ENCODE measurements around the gene STARD5.

Gene STARD5

DNA sequence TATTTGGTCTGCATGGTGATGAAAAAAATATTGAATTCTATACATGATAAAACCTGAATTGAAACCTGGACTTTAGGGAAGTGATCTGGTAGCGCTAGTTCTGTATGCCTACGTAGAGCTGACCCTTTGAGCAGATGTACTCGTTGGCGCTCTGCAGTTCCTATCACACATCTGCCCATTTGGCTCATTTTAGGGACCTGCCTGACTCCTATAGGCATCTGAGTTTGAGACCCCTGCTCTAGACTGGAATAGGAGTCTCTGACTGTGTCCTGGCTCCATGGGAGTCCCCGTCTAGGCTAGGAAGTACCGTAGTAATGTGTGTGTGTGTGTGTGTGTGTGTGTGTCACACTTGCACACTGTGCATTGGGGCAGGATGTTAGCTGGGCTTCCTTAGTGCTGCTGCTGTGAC is 21.2 kb downstream of the STARD5 start:
- TF ChIP-seq, protein P1, sequence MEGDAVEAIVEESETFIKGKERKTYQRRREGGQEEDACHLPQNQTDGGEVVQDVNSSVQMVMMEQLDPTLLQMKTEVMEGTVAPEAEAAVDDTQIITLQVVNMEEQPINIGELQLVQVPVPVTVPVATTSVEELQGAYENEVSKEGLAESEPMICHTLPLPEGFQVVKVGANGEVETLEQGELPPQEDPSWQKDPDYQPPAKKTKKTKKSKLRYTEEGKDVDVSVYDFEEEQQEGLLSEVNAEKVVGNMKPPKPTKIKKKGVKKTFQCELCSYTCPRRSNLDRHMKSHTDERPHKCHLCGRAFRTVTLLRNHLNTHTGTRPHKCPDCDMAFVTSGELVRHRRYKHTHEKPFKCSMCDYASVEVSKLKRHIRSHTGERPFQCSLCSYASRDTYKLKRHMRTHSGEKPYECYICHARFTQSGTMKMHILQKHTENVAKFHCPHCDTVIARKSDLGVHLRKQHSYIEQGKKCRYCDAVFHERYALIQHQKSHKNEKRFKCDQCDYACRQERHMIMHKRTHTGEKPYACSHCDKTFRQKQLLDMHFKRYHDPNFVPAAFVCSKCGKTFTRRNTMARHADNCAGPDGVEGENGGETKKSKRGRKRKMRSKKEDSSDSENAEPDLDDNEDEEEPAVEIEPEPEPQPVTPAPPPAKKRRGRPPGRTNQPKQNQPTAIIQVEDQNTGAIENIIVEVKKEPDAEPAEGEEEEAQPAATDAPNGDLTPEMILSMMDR (conservative IDR thresholded peaks at IDR 0.05): no peak
- peak overlapping the region; percentile 82; the same call in 1 of the 2 replicates for H3K27ac ChIP-seq

DNA sequence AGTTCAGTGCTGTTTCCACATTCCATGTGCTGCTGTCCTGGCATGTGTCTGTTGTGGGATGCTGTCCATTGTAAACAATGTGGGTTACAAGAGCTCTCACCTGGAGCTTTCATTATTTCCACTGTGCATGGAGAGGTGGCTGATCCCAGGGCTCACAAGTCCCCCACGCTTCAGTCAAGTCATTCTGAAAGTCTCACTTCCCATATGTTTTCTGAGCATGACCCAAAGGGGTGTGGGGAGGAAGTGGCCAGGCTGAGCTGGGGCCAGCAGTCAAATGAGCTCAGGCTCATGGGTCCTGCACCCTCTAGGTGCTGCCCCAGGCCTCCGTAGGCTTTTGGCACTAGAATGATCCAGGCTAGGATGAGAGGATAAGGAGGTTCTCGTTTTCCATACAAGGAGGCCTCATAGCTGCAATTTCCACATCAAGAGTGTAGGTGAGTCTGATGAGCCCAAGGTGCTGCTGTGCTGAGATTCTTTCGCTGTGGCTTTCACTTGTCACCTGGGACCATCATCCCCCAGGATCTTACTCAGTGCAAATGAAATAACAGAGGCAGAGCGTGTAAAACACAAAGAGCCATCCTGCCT is 22.0 kb downstream of the STARD5 start:
- H3K27ac ChIP-seq: no peak overlapping the region; the same call in 1 of the 2 replicates
- TF ChIP-seq, protein P1 (conservative IDR thresholded peaks at IDR 0.05): no peak

DNA sequence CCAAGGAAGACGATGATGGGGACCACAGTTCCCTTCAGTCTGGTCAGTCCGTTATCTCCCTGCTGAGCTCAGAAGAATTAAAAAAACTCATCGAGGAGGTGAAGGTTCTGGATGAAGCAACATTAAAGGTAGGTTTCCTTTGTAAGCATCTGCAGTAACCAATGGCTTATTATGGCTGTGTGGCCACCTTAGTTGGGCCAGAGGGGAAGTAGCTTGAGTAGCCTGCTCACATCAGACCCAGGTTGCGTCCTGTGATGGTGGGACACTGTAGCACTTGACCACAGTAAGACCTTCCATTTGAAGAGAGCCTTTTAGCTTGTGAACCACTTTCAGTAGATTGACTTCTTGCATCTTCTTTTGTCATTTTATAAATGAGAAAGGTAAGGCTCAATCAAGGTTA is 22.6 kb downstream of the STARD5 start:
- TF ChIP-seq, protein P1 (conservative IDR thresholded peaks at IDR 0.05): no peak
- no peak overlapping the region for H3K27ac ChIP-seq

DNA sequence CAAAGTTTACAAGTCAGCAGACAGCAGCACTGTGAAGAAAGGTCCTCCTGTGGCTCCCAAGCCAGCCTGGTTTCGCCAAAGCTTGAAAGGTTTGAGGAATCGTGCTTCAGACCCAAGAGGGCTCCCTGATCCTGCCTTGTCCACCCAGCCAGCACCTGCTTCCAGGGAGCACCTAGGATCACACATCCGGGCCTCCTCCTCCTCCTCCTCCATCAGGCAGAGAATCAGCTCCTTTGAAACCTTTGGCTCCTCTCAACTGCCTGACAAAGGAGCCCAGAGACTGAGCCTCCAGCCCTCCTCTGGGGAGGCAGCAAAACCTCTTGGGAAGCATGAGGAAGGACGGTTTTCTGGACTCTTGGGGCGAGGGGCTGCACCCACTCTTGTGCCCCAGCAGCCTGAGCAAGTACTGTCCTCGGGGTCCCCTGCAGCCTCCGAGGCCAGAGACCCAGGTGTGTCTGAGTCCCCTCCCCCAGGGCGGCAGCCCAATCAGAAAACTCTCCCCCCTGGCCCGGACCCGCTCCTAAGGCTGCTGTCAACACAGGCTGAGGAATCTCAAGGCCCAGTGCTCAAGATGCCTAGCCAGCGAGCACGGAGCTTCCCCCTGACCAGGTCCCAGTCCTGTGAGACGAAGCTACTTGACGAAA is 24.2 kb downstream of the STARD5 start:
- TF ChIP-seq, protein P1 (conservative IDR thresholded peaks at IDR 0.05): no peak
- no peak overlapping the region for H3K27ac ChIP-seq

DNA sequence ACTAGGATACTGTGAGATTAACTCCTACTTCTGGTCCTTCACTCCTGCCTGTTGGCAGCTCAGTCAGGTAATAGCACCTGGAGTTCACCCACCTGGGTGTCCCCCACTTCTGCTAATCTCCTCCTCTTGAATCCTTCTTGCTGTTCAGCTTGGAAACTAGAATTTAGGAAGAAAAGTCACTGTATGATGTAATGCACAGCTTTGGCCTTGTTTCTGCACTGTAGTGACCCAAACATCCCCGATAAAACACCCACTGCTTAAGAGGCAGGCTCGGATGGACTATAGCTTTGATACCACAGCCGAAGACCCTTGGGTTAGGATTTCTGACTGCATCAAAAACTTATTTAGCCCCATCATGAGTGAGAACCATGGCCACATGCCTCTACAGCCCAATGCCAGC is 24.8 kb downstream of the STARD5 start:
- TF ChIP-seq, protein P1 (conservative IDR thresholded peaks at IDR 0.05): no peak
- no peak overlapping the region for H3K27ac ChIP-seq

- no peak overlapping the region for H3K27ac ChIP-seq
- TF ChIP-seq, protein P1 (conservative IDR thresholded peaks at IDR 0.05): no peak
Observed at GRCh38 chr15:81298611-81299010, 25.3 kb downstream of the STARD5 start.

- TF ChIP-seq, protein P1 (conservative IDR thresholded peaks at IDR 0.05): no peak
- H3K27ac ChIP-seq: no peak overlapping the region
Observed at GRCh38 chr15:81297603-81298575, 26.1 kb downstream of the STARD5 start.

Data from VCaP (cell line).